Activated CD4-positive, alpha-beta T cell treated with anti-CD3 and anti-CD28 coated beads, Interleukin-2, Interleukin-4, amounts not matched to agents 100 ng/mL and 50 ng/mL, durations not matched to agents 16 hours and 8 hours (primary cell): ENCODE measurements around the gene GOLGA6L9.
"Not testable (repeated sequence)": the region's sequence is repeated elsewhere in the genome, so short reads cannot be mapped to it uniquely, and the experiment has no call there.

ENCODE experiments used
- DNase-seq: peaks from one replicate; pipeline ENCODE4 v3.0.0-alpha.2; 2020; ENCODE audit warnings: low spot score

The GOLGA6L9 gene

DNA sequence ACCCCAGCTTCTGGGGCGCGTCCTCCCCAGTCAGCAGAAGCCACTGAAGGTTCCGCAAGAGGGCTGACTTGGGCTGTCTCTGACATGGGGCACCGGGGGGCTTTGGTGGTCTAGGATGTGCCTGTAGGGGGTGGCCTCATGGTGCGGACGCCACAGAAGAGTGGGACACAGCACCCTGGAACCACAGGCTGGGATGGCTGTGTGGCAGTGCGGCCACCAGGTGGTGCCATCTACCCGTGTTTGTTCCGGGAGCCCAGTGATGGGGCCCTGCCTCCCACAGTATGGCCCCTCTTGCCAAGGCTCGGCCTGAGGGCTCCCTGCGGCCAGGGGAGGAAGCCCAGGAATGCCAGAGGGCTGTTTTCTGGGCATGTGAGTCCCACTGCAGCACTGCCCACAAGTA is 38.6 kb downstream of the GOLGA6L9 start:
- not testable (repeated sequence) for DNase-seq

DNA sequence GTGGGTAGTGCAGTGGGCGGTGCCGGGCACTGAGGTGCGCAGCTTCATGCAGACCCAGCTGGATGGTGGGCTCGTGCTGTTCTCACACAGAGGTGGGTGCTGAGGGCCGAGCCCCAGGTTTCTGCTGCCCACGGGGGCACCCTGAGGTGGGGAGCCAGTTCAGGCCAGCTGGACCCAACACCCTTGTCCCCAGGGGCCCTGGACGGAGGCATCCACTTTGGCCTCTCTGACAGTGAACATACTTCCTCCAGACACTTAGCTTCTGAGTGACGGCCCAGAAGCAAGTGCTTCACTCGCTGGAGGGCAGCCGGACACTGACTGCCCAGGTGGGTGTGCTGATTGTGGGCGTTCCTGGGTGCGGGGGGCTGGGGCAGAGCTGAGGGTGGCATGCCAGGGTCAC is 39.8 kb downstream of the GOLGA6L9 start:
- DNase-seq, result not testable (repeated sequence)

DNA sequence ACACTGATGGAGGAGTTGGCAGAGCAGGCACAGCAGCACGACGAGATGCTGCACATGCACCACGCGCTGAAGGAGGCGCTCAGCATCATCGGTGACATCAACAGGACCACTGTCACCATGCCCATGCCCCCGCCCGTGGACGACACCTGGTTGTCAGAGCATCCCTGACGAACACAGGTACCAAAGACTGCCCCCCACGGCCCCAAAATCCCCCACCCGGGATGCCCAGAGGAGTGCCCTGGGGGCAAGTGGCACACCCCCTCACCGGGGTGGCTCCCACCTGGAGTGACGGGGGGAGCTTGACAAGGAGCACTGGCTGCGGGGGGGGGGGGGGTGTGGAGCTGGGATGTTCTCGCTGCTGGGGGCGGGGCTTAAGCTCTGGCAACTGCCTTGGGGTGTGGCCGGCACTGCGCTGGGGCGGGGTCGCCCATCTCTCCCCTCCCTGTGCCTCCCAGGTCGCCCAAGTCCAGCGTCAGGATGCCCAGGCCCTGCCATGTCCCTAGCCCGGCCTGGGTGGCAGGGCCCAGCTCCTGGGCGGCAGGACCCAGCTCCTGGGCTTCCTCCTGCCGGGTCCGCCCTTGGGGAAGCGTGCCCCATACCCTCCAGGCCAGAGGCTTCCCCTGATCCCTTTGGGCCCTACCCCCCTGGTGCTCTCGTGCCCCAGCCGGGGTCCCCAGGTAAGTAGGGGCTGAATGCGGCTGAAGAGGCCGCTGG is 42.8 kb downstream of the GOLGA6L9 start:
- not testable (repeated sequence) for DNase-seq

DNA sequence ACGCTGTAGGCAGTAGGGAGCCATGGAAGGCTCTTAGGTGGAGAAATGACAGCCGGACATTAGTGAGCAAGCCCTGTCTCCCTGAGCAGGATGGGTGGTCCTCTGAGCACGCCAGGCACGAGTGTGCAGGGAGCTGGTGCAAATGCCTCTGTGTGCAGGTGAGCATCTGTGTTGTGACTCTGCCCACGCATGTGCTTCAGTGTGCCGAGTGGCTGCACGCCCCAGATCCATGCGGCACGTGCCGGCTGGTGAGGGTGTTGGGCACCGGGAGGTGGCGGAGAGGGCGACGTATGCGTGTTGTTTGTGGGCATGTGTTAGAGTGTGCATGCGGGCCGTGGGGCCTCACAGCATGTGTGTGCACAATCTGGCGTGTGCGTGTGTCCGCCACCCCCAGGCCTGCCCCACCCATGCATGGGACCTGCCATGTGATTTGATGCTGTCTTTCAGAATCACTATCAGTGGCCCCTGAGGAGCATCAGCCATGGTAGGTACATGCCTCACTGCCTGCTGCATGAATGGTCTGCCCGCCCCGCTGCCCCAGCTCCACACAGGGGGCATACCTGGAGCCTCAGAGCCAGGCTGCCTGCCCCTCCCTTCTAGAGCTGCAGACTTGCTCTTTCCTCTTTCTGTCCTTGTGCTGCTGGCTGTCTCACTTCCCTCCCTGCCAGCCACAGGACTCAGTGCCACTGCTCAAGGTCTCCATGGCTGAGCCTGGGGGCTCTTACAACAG is 45.1 kb downstream of the GOLGA6L9 start:
- DNase-seq, result not testable (repeated sequence)

DNA sequence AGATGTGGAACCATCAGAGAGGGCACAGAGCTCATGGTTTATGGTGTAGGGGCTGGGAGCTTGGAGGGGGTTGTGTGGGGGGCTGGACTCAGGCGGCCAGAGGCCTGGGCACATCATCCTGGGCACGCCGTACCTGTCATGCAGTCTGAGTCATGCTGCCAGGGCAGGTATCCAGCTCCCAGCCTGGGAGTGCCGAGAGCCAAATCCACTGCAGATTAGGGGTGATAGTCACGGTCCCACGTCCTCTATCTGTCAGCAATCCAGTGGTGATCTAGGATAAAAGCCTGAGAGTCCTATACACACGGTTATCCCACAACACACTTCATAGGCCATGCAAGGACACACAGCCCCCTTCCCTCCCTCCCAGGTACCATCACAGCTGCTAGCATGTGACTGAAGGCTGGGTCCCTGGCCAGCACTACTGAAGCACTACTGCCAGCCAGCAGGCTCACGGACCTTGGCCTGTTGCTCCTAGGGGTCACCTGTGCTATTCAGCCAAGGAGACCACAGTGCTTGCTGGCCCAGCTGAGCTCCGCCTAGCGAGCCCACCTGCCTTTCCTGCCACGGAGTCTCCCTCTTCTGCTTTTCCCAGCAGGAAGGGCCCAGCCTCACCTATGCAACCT is 45.8 kb downstream of the GOLGA6L9 start:
- not testable (repeated sequence) for DNase-seq

DNA sequence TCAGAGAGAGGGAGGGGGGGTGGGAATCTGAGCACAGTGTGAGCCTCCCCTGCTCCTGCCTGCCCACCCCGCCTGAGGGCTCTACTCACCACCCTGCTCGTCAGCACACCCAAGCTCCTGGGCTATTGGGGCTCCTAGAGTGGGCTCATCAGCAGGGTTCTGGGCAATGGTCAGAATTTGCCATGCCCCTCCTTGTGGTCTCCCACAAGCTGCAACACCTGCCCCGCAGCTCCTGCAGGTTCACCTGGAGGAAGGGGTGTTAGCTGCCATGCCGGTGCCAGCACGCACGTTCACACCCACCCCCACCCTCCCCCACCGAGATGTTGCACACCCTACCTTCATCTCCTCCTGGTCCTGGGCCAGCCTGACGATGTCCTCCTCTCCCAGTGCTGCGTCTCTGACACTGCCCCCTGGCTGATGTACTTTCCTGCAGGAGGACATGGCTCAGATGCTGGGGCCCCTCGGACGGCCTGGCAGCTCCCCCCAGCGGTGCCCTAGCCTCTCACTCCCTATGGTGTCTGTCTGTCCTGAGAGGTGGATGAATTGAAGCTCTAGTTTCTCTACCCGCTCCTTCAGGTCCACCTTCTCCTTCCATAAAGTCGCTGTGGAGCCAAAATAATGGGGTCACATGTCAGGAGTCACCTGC is 47.2 kb downstream of the GOLGA6L9 start:
- not testable (repeated sequence) for DNase-seq

DNA sequence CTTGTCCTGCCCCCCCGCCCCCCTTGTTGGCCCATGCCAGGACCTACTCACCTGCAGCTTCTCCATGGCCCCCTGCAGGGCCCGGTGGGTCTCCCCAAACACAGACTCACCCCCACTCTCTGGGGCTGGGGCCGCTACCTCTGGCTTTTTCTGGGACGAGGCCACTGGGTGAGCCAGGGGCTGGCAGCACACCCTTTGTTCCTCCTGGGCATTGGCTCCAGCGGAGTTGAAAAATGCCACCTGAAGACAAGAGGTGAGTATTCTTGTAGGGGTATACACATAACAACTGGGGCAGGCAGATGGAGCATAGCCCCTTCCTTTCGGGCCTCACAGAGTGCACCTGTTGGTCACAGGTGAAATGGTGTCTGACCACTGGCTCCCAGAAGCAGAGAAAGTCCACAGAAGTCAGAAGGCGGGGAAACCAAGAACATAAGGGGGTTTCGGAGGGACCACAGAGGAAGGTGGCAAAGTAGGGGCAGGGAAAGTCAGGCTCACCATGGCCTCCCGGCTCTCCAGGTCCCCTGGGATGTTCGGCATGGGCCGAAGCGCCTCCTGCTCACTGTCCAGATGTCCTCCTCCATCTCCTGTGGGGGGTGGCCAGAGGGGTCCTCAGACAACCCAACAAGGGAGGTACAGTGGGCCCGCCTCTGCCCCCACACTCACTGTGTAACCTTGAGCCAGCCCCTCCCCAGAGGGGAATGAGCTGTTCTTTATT is 47.9 kb downstream of the GOLGA6L9 start:
- not testable (repeated sequence) for DNase-seq
